Ishikawa (cell line): ENCODE measurements around the gene BIRC6.

Experiments
- CEBPB ChIP-seq: IDR thresholded peaks from 2 replicates; pipeline ENCODE4 v1.6.1; 2012
- CREB1 ChIP-seq: IDR thresholded peaks from 2 replicates; pipeline ENCODE4 v1.6.1; 2012; ENCODE audit warnings: low read depth
- EGR1 ChIP-seq: IDR thresholded peaks from 2 replicates; pipeline ENCODE4 v1.6.1; 2012
- EP300 ChIP-seq: IDR thresholded peaks from 2 replicates; pipeline ENCODE4 v1.6.1; 2012; ENCODE audit warnings: borderline replicate concordance
- FOXM1 ChIP-seq: IDR thresholded peaks from 2 replicates; pipeline ENCODE4 v1.6.1; 2012; ENCODE audit warnings: low read depth, borderline replicate concordance
- MAX ChIP-seq: IDR thresholded peaks from 2 replicates; pipeline ENCODE4 v1.6.1; 2012
- NFIC ChIP-seq: IDR thresholded peaks from 2 replicates; pipeline ENCODE4 v1.6.1; 2012
- RAD21 ChIP-seq: IDR thresholded peaks from 2 replicates; pipeline ENCODE4 v1.6.1; 2012; ENCODE audit warnings: low read depth
- REST ChIP-seq: IDR thresholded peaks from 2 replicates; pipeline ENCODE4 v1.6.1; 2012; ENCODE audit warnings: low read depth, mild to moderate bottlenecking
- TAF1 ChIP-seq: IDR thresholded peaks from 2 replicates; pipeline ENCODE4 v1.6.1; 2012; ENCODE audit warnings: low read depth, mild to moderate bottlenecking
- TCF12 ChIP-seq: IDR thresholded peaks from 2 replicates; pipeline ENCODE4 v1.6.1; 2012; ENCODE audit warnings: low read depth
- TEAD4 ChIP-seq: IDR thresholded peaks from 2 replicates; pipeline ENCODE4 v1.6.1; 2012
- YY1 ChIP-seq: IDR thresholded peaks from 2 replicates; pipeline ENCODE4 v1.6.1; 2012; ENCODE audit warnings: low read depth
- ZBTB7A ChIP-seq: IDR thresholded peaks from 2 replicates; pipeline ENCODE4 v1.6.1; 2012; ENCODE audit warnings: low read depth
- TF ChIP-seq, protein P1 (sequence below): IDR thresholded peaks from 2 replicates; pipeline ENCODE4 v1.6.1; 2012

BIRC6 gene

GRCh38 chr2:32358111-32358482 lies 1.3 kb downstream of the BIRC6 start:
- TF ChIP-seq ZBTB7A (no peak), REST (no peak), CREB1 (no peak)

- TF ChIP-seq FOXM1, result no peak
Observed at GRCh38 chr2:32360416-32360815, 3.6 kb downstream of the BIRC6 start.

- TF ChIP-seq MAX, result no peak
- TF ChIP-seq YY1, result no peak
- TF ChIP-seq, protein P1, sequence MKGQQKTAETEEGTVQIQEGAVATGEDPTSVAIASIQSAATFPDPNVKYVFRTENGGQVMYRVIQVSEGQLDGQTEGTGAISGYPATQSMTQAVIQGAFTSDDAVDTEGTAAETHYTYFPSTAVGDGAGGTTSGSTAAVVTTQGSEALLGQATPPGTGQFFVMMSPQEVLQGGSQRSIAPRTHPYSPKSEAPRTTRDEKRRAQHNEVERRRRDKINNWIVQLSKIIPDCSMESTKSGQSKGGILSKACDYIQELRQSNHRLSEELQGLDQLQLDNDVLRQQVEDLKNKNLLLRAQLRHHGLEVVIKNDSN, result no peak
- no peak for TF ChIP-seq FOXM1
- no peak for TF ChIP-seq REST
- TF ChIP-seq CEBPB, result no peak
- TF ChIP-seq EP300, result no peak
- no peak for TF ChIP-seq TAF1
- TF ChIP-seq CREB1, result no peak
- no peak for TF ChIP-seq EGR1
- TF ChIP-seq NFIC, result no peak
- TF ChIP-seq RAD21, result no peak
- TF ChIP-seq ZBTB7A, result no peak
Observed at GRCh38 chr2:32363597-32363996, 6.8 kb downstream of the BIRC6 start.

DNA sequence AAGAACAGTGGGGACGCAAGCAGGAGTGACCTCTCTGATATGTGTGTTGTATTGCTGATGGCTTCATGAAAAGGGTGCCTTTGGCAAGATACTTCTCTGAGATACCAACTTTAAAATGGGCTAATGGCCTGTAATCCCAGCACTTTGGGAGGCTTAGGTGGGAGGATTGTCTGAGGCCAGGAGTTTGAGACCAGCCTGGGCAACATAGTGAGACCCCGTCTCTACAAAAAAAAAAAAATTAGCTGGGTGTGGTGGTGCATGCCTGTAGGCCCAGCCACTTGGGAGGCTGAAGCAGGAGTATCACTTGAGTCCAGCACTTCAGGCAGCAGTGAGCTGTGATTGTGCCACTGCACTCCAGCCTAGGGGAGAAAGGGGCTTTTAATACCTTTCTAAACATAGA lies 9.8 kb downstream of the BIRC6 start:
- TF ChIP-seq YY1 (no peak), CREB1 (no peak), EP300 (no peak)
- TF ChIP-seq, protein P1, result no peak

- no peak for TF ChIP-seq NFIC
- TF ChIP-seq, protein P1, result no peak
- no peak for TF ChIP-seq EGR1
- TF ChIP-seq ZBTB7A, result no peak
- no peak for TF ChIP-seq TAF1
- no peak for TF ChIP-seq MAX
- no peak for TF ChIP-seq CREB1
- TF ChIP-seq REST, result no peak
- no peak for TF ChIP-seq TEAD4
- no peak for TF ChIP-seq FOXM1
- TF ChIP-seq CEBPB, result no peak
- TF ChIP-seq YY1, result no peak
- TF ChIP-seq TCF12, result no peak
- no peak for TF ChIP-seq RAD21
- TF ChIP-seq EP300, result no peak
Observed at GRCh38 chr2:32369222-32369621, 12.4 kb downstream of the BIRC6 start.
